GM19395 (cell line): ENCODE measurements around the gene PDE4D.

ENCODE experiments used
- ATAC-seq: cut with Tn5 transposase; IDR thresholded peaks from one replicate; pipeline ENCODE4 v1.9.1; 2021; ENCODE audit warnings: mild to moderate bottlenecking, moderate library complexity; ENCODE audit not compliant: unreplicated experiment

Gene PDE4D

DNA sequence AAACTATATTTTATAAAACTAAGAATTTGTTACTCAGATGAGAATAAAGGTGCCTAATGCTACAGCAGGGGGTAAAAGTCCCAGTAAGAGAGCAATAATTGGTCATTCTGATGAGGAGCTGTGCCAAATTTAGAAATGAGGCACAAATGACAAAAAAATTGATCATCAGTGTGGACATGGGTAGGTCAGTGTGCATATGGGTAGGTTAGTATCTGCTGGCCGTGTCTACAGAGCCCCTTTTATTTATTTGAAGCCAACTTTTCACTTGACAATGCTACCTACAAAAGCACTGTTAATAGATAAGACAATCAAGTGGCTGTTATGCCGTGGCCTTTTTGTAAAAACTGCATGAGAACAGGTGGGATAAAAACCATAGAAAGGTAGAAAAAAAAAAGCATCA is 856.1 kb downstream of the PDE4D start:
- ATAC-seq: no peak

DNA sequence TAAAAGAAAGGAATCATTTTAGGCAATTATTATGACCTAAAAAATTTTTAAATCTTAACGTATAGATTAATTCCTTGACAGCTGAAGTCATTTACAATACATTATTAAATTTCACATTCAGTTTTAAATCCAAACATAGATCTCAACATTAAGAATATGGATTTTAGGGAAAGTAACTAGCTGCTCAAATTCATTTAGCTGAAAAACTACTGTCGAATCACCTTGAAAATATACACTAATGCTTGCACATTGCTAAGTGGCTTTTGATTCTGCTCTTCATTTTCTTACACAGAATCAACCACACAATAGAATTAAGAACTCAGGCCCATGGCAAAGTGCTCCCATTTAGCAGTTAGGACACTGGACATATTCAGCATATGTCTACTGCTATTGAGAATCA is 856.5 kb downstream of the PDE4D start:
- no peak for ATAC-seq

DNA sequence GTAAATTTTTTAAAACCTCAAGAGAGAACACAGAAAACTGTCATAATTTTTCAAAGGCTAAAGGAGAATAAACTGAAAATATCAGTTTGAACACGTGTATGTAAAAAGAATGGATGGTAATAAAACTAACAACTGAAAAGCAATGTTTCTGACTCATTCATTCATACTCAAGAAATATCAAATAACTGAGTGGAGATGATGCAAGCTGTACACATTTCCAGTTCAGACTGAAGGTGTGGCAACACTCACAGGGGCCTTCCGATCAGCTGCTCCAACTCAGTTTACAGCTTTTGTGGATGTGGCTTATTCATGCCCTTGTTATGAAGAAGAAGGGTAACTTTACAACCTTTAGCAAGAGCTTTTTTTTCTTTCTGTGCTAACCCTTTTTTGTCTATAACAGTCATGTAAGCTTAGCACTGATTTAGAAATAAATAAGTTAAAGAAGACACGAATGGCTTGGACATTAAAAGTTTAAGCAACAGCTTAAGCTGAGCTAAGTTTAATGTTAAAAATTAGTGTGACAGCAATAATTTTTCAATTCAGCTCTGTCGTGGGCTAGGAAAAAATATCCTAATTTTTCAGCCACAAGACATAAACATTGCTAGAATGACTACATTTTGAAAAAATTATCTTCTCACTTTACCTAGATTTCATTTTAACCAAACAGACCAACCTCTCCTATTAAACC is 857.1 kb downstream of the PDE4D start:
- no peak for ATAC-seq

DNA sequence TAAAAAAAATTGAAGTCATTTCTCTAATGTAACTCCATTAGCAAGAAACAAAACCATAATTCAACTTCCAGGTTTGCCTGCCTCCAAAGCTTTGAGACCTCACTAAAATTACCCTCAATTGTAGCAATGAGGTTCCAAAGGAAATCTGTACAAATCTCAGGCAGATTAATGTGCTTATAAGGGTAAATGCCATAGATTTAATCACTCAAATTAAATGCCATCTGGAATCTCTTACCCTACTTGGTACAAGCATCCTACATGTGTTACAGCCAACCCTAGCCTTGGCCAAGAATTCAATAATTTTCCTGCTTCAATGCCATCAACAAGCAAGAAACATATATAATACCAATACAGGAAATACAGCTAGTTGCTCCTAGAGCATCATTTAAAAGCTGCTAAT is 857.8 kb downstream of the PDE4D start:
- ATAC-seq: no peak

DNA sequence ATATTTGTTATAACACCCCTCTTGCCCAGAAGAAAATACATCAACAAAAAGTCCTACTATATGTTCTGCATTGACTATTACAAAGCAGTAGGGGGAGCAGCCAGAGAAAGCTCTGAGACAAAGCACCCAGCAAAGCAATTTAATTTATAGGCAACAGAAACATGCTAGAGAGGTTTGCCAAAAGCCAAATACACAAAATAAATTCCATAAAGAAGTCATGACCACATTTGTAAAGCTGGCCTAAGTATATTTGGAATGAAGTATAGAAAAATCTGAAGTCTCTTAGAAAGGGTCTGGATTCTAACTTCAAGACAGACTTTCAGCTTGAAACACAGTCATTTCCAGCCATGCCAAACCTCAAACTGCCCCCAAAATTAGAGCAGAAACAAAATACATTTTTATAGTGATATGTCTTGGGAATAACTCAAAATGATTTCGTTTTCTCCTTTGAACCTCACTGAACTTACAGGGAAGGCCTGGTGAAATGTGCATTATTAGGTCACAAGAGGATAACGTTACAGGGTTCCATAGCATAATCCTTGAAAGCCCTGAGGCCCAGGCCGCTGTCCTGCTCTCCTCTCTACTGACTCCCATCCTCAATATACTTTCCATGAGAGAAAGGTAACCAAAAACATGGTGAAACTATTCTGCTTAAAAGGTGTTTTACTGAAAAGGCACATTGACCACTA is 858.9 kb downstream of the PDE4D start:
- ATAC-seq: no peak

DNA sequence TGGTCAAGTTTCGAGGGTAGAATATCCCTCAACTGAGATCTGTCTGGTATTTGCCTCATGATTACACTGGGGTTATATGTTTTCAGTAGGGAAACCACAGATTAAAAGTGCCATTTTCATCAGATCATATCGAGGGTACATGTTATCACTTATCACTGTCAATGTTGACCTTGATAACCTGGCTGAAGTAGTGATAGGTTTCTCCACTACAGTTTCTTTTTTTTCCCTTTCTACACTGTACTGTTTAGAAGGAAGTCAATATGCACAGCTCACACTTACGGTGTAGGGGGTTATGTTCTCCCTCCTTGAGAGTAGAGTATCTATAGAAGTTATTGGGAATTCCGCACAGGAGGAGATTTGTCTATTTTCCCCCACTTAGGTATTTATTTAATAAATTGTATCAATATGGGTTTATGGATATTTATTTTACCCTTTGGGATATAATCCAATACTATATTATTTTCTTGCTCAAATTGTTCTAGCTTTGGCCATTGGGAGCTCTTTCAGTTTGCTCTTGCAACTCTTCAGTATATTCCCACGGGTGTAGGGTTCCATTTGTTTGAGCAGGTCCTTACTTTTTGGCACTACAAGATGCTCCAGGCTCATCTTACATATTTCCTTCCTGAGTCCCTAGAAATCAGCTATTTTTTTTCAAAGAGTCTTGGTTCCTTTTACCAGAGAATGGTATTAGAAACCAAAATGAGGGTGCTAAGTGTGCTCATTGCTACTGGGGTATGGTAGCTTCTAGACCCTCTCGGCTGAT is 866.2 kb downstream of the PDE4D start:
- ATAC-seq: no peak

DNA sequence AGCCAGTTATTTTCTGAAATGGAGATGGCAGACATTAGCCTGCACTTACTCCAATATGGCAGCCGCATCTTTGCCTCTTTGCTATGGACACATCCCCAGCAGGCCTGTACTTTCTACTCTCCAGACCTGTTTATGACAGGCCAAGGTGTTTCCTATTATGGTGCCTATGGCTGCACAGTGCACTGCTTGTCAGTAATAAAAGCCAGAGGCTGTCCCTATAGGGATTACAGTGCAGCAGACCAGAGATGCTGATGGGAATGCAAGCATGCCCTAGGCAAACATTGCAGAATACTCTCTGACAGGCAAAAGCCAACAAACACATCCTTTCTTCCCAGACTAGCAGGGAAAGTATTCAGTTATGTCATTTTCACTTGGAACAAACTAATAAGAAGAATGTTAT is 867.8 kb downstream of the PDE4D start:
- ATAC-seq: no peak

DNA sequence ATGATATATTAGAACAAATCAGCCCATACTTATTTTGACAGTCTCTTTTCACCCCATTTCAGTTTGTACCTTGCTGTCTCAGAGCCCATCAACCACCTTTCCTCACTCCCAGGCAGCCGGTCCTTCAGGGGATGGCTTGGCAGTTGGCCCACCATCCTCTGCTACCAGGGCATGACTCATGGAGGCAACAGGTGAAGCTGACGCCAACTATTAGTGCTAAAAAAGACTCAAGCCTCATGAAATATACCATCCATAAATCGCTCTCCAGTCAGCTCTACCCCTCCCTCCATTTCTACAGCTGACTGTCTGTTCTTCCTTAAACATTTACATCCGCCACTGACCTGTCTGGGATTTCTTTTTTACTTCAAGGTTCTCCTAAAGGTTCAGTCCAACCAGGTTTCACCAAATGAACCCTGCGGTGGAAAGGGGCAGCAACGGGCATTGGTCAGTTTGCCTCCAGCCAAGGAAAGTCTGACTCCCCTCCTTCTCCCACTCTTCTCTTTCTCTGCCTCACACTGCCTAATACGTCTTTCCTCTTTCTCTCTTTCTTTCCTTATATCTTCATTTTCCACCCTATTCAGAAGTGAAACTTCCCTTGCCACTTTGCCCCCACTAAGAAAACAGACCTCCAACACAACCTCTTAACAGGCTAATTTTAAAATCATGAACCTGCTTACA is 871.5 kb downstream of the PDE4D start:
- no peak for ATAC-seq

DNA sequence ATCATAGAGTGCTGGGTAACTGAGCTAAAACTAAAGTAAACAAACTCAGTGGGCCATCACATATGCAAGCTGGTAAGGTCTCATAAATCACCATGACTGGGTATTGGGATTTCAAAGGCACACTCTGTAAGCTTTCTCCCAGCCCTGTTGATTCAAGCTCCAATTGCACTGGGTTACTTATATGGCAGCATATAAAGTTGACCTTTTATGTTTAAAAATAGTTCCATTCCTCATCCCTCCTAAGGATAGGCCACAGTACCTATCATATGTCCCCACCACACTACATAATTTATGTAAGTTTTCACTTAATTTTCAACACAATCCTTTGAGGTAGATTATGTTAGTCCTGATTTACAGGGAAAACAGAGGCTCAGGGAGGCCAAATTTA is 872.2 kb downstream of the PDE4D start:
- ATAC-seq: no peak

DNA sequence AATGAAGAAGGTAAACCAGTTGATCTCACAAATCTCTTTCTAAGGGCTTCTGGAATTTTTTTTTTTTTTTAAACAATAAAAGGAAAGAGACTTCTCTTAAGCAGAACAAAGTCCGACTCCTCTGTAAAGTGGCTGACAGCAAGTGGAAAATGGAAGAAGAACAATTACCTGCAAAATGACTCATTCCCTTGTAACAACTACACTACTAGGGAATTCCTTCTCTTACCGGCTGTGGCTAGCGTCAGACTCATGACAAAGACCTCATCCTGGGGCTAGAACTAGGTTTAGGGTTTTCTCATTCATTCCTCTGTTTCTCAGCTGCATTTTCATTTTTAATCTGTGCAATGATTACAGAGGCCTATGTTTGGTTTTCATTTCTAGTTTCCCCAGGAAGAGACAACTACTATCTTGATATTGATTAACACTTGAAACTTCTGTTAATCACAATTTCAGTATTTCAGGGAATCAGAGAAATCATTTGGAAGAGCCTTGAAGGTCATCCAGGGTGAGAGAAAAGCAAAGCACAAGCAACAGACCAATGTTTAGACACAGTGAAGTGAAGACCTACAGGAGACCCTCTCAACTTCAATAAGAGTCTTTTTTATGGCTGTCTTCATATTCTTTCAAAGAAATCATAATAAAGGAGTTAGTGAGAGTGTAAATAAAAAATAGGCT is 872.8 kb downstream of the PDE4D start:
- no peak for ATAC-seq

DNA sequence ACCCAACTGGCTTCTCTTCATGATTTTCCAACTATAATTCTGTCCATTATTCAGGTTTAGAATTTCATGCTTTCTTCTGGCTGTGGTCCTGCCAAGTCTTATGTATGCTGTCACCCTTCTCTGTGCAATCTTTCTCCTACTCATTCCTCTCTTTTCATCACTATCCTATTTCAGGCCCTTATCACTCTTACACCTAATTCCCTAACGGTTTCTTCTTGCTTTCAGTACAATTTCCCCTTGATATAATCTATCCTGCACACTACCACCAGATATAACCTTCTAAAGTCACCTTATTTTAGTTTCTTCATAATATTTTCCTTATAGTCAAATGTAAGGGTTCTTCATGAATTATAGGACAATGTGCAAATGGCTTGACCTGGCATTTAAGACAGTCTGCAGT is 874.4 kb downstream of the PDE4D start:
- no peak for ATAC-seq

DNA sequence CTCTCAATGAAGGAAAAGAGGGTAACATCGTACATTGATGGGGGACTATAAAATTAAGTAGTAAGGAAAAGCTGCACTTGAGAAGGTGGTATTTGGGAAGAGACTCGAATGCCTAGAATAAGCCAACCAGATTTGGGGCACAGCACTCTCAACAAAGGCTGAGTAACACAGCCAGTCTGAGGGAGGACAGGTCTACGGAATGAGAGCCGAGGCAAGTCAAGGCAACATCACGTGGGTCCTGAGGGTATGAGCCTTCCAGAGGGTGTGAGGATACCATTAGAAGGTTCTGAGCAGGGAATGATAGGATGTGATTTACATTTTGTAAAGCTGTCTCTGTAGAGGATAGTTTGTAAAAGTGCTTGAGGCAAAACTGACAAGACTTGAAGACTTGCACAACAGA is 876.6 kb downstream of the PDE4D start:
- ATAC-seq: no peak

DNA sequence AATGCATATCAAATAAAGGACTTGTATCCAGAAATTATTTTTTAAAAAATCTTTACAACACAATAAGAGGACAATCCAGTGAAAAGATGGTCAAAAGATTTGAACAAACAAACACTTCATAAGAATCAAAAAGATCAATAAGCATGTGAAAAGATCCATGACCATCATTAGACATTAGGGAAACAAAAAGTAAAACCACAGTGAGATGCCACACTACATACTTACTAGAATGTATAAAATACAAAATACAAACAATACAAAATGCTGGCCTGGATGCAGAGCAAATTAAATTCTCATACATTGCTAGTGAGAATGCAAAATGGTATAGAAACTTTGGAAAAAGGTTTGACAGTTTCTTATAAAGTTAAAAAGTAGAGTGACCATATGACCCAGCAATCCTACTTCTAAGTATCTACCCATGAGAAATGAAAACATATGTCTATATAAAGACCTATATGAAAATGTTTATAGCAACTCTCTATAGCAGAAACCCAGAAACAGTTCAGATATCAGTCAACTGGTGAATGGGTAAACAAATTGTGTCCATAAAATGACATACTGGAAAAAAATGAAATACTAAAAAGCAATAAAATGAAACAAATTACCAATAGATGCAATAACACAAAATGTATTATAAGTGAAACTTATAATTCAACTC is 884.6 kb downstream of the PDE4D start:
- ATAC-seq: no peak

DNA sequence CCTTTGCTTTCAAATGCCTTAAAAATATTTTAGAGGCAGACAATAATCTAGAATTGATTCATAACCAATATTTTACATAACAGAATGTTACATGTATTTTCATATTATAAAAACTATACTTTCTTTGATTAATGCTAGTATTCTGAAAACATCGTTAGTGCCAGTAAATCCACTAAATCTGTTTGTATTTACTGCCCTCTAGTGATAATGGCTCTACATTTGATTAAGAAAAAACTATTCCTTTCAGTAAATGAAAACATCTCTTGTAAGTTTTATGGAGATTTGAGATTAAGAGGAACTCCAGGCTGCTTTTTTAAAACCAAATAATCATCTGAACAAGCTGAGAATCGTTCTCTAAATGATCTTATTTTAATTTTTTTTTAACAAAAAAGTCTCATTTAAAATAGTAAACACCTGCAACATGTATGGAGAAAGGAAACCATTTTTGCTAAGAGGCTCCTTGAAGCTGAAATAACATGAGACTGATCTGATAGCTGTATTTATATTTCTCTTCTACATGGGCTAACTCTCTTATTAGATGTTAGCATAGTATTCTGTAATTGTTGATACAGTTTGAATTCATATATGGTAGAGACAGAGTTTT is 886.0 kb downstream of the PDE4D start:
- ATAC-seq: no peak

DNA sequence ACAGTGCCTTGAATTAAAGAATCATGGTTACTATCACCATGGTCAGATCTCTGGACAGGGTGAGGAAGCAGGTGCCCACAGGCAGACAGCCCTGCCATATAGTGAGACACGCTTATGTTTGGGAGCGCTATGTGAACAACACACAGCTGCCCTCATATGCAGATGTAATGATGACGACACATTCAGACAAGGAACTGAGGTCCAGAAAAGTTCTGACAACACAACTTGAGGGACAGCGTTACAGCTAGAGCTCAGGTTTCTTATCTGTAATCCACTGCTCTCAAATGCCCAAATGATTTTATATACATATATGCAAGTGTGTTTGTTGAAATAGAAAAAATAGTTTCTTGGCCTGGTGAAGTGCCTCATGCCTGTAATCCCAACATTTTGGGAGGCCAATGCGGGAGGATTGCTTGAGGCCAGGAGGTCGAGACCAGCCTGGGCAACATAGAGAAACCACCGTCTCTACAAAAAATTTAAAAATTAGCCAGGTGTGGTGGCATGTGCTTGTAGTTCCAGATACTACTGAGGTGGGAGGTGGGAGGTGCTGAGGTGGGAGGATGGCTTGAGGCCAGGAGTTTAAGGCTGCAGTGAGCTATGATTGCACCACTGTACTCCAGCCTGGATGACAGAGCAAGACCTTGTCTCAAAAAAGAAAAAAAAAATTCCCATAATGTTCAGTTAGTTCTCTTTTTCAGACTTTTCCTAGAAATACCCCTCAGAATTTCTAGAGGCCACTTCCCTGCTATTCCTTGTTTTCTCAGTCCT is 887.4 kb downstream of the PDE4D start:
- no peak for ATAC-seq

DNA sequence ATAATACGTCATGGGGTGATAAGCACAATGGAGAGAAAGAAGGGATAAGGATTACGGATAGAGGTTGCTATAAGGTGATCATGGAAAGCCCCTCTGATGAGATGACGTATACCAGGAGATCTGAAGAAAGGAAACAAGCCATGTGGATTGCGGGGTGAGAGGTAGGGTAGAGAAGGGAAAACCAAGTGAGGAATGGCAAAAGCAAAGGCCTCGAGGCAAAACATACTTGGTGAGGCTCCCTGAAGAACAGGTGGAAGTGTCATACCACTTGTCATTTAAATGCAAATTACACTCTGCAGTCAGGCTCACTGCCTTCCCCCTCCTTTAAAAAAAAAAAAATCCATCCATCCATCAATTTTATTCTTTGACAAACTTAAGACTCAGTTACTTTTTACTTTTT is 889.9 kb downstream of the PDE4D start:
- ATAC-seq: no peak

DNA sequence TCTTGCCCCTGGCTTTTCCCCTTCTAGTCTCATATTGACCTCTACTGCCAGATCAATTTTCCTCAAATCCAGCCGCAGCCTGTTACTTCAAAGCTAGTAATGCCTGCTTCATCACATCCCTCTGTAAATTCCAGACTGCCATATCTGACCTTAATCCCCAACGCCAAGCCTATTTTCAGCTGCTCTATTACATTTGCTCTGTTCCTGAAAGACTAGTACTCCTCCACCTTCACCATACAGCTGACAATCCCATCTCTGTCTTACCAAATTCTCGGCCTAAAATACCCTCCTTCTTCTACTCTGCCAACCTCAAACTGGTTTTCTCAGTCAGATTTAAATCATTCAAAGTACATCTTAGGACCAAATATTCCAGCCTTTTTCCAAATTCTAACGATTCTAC is 890.4 kb downstream of the PDE4D start:
- no peak for ATAC-seq

DNA sequence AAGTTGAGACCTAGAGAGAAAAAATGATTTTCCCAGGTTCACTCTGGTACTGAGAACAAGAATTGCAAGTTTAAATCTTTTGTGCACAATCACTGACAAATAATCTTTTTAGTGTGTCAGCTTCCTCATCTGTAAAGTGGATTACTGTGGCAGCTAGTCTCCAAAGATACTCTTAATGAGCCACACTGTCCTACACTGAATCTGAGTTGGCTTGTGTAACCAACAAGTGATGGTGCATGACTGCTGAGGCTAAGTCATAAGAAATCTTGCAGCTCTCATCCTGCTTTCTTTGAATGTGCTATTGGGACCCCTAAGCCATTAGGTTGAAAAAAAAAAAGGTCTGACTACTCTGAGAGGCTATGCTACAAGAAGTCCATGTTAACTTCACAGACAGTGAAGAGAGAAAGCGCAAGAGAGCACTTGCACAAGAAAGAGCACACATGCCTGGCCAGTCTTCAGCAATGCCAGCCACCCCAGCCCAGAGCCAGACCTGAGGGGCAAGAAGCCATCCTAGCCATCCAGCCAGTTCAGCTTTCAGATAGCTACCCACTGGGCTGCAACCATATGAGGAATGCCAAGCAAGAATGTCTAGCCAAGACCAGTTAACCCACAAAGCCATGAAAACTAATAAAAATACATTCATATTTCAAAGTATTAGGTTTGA is 891.2 kb downstream of the PDE4D start:
- ATAC-seq: no peak

DNA sequence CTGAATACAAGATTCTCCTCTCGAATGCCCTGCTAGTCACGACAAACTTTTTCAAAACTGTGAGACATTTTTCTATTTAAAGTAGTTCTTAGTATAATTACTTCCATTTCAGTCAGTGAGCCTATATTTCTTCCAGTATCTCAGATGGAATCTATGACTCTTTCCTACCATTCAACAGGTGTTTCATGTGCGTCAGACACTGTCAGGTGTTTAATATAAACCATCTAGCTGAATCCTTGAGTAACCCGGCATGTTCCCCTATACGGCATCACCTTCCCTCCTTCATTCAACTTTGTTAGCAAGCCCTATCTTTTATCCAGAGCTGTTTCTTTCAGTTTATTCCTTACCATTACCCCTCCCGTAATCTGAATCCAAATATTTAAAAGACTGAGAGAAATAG is 891.8 kb downstream of the PDE4D start:
- no peak for ATAC-seq
